ENCODE measurements around the gene GALNTL6. TPM values are rescaled to one million over a fixed set of nuclear protein-coding genes. Genes with fewer than 3 reads are reported as not detected.

GALNTL6 gene
- polyA plus RNA-seq, 1 donor (not counting 4 experiments of a cell fraction or from before 2014, with no cell fraction given) = not detected

DNA sequence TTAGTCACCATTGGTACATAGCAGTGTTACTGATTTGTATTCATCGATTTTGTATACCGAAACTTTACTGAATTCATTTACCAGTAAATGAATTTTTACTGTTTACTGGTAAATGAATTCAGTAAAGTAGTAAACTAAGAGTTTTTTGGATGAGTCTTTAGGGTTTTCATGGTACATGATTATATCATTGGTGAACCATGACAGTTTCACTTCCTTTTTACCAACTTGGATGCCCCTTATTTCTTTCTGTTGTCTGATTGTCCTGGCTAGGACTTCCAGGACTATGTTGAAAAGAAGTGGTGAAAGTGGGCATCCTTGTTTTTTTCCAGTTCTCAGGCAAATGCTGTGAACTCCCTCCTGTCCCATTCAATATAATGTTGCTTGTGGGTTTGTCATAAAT is 494.9 kb downstream of the GALNTL6 start:
- no peak for FAIRE-seq
- H4K20me1 ChIP-seq (ENCODE audit: control insufficient read depth, extremely low read depth, insufficient read depth, low read length) = no peaks in the 10 kb centered on the region
- H3K27ac ChIP-seq (ENCODE audit: control insufficient read depth, insufficient read depth, low read length) = no peak overlapping the region
- no peak overlapping the region for H2AFZ ChIP-seq (ENCODE audit: control insufficient read depth, low read length)
- H3K4me1 ChIP-seq (ENCODE audit: control insufficient read depth, extremely low read depth, insufficient read depth, low read length) = no peaks in the 10 kb centered on the region
- DNase-seq (ENCODE audit: low read depth, low spot score) = no peak
- H3K9me3 ChIP-seq (ENCODE audit: control insufficient read depth, low read depth, low read length) = no peaks in the 10 kb centered on the region
- H3K4me3 ChIP-seq (ENCODE audit: control insufficient read depth in 2 of 3, extremely low read depth in 1 of 3, insufficient read depth in 2 of 3, low read depth in 1 of 3, low read length in 3 of 3) = no peak overlapping the region
- no peak overlapping the region for H3K4me2 ChIP-seq (ENCODE audit: control insufficient read depth, extremely low read depth, insufficient read depth, low read depth, low read length)
- H3K27me3 ChIP-seq (ENCODE audit: control insufficient read depth, extremely low read depth, insufficient read depth, low read length) = no peaks in the 10 kb centered on the region
- no peaks in the 10 kb centered on the region for H3K36me3 ChIP-seq (ENCODE audit: control insufficient read depth in 2 of 2, extremely low read depth in 1 of 2, insufficient read depth in 2 of 2, low read length in 2 of 2)
- no peaks in the 10 kb centered on the region for H3K9me1 ChIP-seq (ENCODE audit: control insufficient read depth, extremely low read depth, insufficient read depth, low read length)
- H3K9ac ChIP-seq (ENCODE audit: control insufficient read depth, extremely low read depth, insufficient read depth, low read length) = no peak overlapping the region
- H3K79me2 ChIP-seq (ENCODE audit: control insufficient read depth, insufficient read depth, low read length) = no peaks in the 10 kb centered on the region
- TF ChIP-seq, protein P1, sequence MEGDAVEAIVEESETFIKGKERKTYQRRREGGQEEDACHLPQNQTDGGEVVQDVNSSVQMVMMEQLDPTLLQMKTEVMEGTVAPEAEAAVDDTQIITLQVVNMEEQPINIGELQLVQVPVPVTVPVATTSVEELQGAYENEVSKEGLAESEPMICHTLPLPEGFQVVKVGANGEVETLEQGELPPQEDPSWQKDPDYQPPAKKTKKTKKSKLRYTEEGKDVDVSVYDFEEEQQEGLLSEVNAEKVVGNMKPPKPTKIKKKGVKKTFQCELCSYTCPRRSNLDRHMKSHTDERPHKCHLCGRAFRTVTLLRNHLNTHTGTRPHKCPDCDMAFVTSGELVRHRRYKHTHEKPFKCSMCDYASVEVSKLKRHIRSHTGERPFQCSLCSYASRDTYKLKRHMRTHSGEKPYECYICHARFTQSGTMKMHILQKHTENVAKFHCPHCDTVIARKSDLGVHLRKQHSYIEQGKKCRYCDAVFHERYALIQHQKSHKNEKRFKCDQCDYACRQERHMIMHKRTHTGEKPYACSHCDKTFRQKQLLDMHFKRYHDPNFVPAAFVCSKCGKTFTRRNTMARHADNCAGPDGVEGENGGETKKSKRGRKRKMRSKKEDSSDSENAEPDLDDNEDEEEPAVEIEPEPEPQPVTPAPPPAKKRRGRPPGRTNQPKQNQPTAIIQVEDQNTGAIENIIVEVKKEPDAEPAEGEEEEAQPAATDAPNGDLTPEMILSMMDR (optimal IDR thresholded peaks at IDR 0.05 in 1 of 3, IDR thresholded peaks at IDR 0.05 in 1 of 3, conservative IDR thresholded peaks at IDR 0.05 in 1 of 3; ENCODE audit: extremely low read depth in 1 of 3, insufficient read depth in 2 of 3, low read length in 3 of 3) = no peak
- dilution Hi-C loops (cut with MboI; ENCODE audit: extremely low pct_ligation_motif_present, low sequenced_read_pairs) = no loop called here

- H3K9ac ChIP-seq (ENCODE audit: control insufficient read depth, extremely low read depth, insufficient read depth, low read length) = no peak overlapping the region
- DNase-seq (ENCODE audit: low read depth, low spot score) (no peak), FAIRE-seq (no peak)
- no peaks in the 10 kb centered on the region for H3K9me1 ChIP-seq (ENCODE audit: control insufficient read depth, extremely low read depth, insufficient read depth, low read length)
- H3K27ac ChIP-seq (ENCODE audit: control insufficient read depth, insufficient read depth, low read length) = no peak overlapping the region
- no peaks in the 10 kb centered on the region for H3K79me2 ChIP-seq (ENCODE audit: control insufficient read depth, insufficient read depth, low read length)
- no peaks in the 10 kb centered on the region for H3K4me1 ChIP-seq (ENCODE audit: control insufficient read depth, extremely low read depth, insufficient read depth, low read length)
- no peaks in the 10 kb centered on the region for H3K36me3 ChIP-seq (ENCODE audit: control insufficient read depth in 2 of 2, extremely low read depth in 1 of 2, insufficient read depth in 2 of 2, low read length in 2 of 2)
- no peak overlapping the region for H2AFZ ChIP-seq (ENCODE audit: control insufficient read depth, low read length)
- no peaks in the 10 kb centered on the region for H3K9me3 ChIP-seq (ENCODE audit: control insufficient read depth, low read depth, low read length)
- TF ChIP-seq, protein P1 (optimal IDR thresholded peaks at IDR 0.05 in 1 of 3, IDR thresholded peaks at IDR 0.05 in 1 of 3, conservative IDR thresholded peaks at IDR 0.05 in 1 of 3; ENCODE audit: extremely low read depth in 1 of 3, insufficient read depth in 2 of 3, low read length in 3 of 3) = no peak
- no peak for TF ChIP-seq EZH2 (IDR thresholded peaks at IDR 0.05; ENCODE audit: low read length)
- H3K27me3 ChIP-seq (ENCODE audit: control insufficient read depth, extremely low read depth, insufficient read depth, low read length) = no peaks in the 10 kb centered on the region
- H3K4me3 ChIP-seq (ENCODE audit: control insufficient read depth in 2 of 3, extremely low read depth in 1 of 3, insufficient read depth in 2 of 3, low read depth in 1 of 3, low read length in 3 of 3) = no peak overlapping the region
- dilution Hi-C loops (cut with MboI; ENCODE audit: extremely low pct_ligation_motif_present, low sequenced_read_pairs) = no loop called here
- H4K20me1 ChIP-seq (ENCODE audit: control insufficient read depth, extremely low read depth, insufficient read depth, low read length) = no peaks in the 10 kb centered on the region
- H3K4me2 ChIP-seq (ENCODE audit: control insufficient read depth, extremely low read depth, insufficient read depth, low read depth, low read length) = no peak overlapping the region
These were observed 498.5 kb downstream of the GALNTL6 start for GRCh38 chr4:172311682-172312081.

All from keratinocyte (primary cell).